Measurements from ENCODE around the gene PCDHA6. TPM values are rescaled to one million over a fixed set of nuclear protein-coding genes. Genes with fewer than 3 reads are reported as not detected.
"Not testable (repeated sequence)": the region's sequence is repeated elsewhere in the genome, so short reads cannot be mapped to it uniquely, and the experiment has no call there.

The PCDHA6 gene
- total RNA-seq, 1 experiment from 2014 or later, result not detected

DNA sequence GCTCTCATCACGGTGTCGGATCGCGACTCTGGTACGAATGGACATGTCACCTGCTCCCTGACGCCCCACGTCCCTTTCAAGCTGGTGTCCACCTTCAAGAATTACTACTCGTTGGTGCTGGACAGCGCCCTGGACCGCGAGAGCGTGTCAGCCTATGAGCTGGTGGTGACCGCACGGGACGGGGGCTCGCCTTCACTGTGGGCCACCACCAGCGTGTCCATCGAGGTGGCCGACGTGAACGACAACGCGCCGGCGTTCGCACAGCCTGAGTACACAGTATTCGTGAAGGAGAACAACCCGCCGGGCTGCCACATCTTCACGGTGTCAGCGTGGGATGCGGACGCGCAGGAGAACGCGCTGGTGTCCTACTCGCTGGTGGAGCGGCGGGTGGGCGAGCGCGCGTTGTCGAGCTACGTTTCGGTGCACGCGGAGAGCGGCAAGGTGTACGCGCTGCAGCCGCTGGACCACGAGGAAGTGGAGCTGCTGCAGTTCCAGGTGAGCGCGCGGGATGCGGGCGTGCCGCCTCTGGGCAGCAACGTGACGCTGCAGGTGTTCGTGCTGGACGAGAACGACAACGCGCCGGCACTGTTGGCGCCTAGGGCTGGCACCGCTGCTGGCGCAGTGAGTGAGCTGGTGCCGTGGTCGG, 31.6 kb upstream of the PCDHA6 start:
- H3K79me2 ChIP-seq (ENCODE audit: low read length); H3K27me3 ChIP-seq (ENCODE audit: low read length); H3K9me2 ChIP-seq (replicated peaks; ENCODE audit: insufficient read depth, low read length); H3K9ac ChIP-seq (ENCODE audit: low read length); DNase-seq; H4K20me1 ChIP-seq (ENCODE audit: insufficient read depth, low read depth, low read length); H3K4me2 ChIP-seq (ENCODE audit: low read depth, low read length, poor library complexity, severe bottlenecking); H3K36me3 ChIP-seq (ENCODE audit: insufficient read depth, low read length); H2AFZ ChIP-seq (ENCODE audit: low read length); H3K9me3 ChIP-seq (ENCODE audit: low read length); H3K4me1 ChIP-seq (ENCODE audit: low read length); H3K4me3 ChIP-seq (ENCODE audit: low read length); H3K27ac ChIP-seq (ENCODE audit: low read length): not testable (repeated sequence)

DNA sequence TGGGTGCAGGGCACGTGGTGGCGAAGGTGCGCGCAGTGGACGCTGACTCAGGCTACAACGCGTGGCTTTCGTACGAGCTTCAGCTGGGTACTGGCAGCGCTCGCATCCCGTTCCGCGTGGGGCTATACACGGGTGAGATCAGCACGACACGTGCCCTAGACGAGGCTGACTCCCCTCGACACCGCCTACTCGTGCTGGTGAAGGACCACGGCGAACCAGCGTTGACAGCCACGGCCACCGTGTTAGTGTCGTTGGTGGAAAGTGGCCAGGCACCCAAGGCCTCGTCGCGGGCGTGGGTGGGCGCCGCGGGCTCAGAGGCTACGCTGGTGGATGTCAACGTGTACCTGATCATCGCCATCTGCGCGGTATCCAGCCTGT, 31.1 kb upstream of the PCDHA6 start:
- Histone ChIP-seq H3K4me3 (ENCODE audit: low read length) (no peak overlapping the region), H3K27me3 (ENCODE audit: low read length) (no peaks in the 10 kb centered on the region), H3K4me2 (ENCODE audit: low read depth, low read length, poor library complexity, severe bottlenecking) (no peak overlapping the region), H2AFZ (ENCODE audit: low read length) (no peak overlapping the region), H3K9me3 (ENCODE audit: low read length) (no peaks in the 10 kb centered on the region), H3K9me2 (replicated peaks; ENCODE audit: insufficient read depth, low read length) (no peaks in the 10 kb centered on the region), H4K20me1 (ENCODE audit: insufficient read depth, low read depth, low read length) (no peaks in the 10 kb centered on the region), H3K27ac (ENCODE audit: low read length) (no peak overlapping the region), H3K9ac (ENCODE audit: low read length) (no peak overlapping the region), H3K79me2 (ENCODE audit: low read length) (no peaks in the 10 kb centered on the region), H3K36me3 (ENCODE audit: insufficient read depth, low read length) (no peaks in the 10 kb centered on the region), H3K4me1 (ENCODE audit: low read length) (no peaks in the 10 kb centered on the region)
- DNase-seq, result no peak

DNA sequence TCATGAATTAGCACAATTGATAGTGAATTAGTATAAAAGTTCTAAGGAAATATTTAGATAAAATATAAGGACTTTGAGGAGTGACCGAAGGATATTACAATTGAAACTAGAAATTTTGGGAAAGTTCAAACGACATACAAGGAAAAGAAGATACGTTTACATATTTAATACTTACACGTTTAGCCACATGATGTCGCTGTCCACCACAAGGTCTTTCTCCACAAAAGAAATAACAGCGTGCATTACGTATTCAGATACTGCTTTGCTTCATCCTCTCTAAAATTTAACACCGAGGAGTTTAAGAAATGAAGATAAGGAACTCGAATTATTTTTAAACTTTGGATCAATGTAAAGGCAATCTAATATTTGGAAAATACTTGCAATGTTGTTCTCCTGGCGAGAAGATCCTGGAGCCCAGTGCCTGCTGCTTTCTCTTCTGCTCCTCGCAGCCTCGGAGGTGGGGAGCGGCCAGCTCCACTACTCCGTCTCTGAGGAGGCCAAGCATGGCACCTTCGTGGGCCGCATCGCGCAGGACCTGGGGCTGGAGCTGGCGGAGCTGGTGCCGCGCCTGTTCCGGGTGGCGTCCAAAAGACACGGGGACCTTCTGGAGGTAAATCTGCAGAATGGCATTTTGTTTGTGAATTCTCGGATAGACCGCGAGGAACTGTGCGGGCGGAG, 26.8 kb upstream of the PCDHA6 start, which contains the start of gene PCDHA3:
Gene PCDHA3, plus strand, starts transcription at position 242 of the 678 bp plus-strand sequence.
- Histone ChIP-seq H3K4me3 (ENCODE audit: low read length) (no peak within 1 kb of the TSS), H3K9ac (ENCODE audit: low read length) (no peak within 1 kb of the TSS), H3K9me2 (replicated peaks; ENCODE audit: insufficient read depth, low read length) (no peaks in the 10 kb centered on the region), H3K4me1 (ENCODE audit: low read length) (no peaks in the 10 kb centered on the region), H3K27me3 (ENCODE audit: low read length) (no peaks in the 10 kb centered on the region), H4K20me1 (ENCODE audit: insufficient read depth, low read depth, low read length) (no peaks in the 10 kb centered on the region), H3K36me3 (ENCODE audit: insufficient read depth, low read length) (no peaks in the 10 kb centered on the region), H3K79me2 (ENCODE audit: low read length) (no peaks in the 10 kb centered on the region), H3K4me2 (ENCODE audit: low read depth, low read length, poor library complexity, severe bottlenecking) (no peak within 1 kb of the TSS), H3K9me3 (ENCODE audit: low read length) (no peaks in the 10 kb centered on the region), H3K27ac (ENCODE audit: low read length) (no peak within 1 kb of the TSS), H2AFZ (ENCODE audit: low read length) (no peak within 1 kb of the TSS)
- peak; percentile 41 for DNase-seq

DNA sequence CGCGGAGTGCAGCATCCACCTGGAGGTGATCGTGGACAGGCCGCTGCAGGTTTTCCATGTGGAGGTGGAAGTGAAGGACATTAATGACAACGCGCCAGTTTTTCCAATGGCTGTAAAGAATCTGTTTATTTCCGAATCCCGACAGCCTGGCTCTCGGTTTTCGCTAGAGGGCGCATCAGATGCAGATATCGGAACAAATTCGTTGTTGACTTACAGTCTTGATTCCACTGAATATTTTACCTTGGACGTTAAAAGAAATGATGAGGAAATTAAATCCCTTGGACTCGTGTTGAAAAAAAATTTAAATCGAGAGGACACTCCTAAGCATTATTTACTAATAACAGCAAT, 26.3 kb upstream of the PCDHA6 start:
- H3K4me1 ChIP-seq (ENCODE audit: low read length), result no peaks in the 10 kb centered on the region
- H3K27ac ChIP-seq (ENCODE audit: low read length), result no peak overlapping the region
- H4K20me1 ChIP-seq (ENCODE audit: insufficient read depth, low read depth, low read length), result no peaks in the 10 kb centered on the region
- no peak overlapping the region for H3K4me3 ChIP-seq (ENCODE audit: low read length)
- no peak overlapping the region for H2AFZ ChIP-seq (ENCODE audit: low read length)
- H3K4me2 ChIP-seq (ENCODE audit: low read depth, low read length, poor library complexity, severe bottlenecking), result no peak overlapping the region
- H3K9ac ChIP-seq (ENCODE audit: low read length), result no peak overlapping the region
- DNase-seq, result no peak
- no peaks in the 10 kb centered on the region for H3K27me3 ChIP-seq (ENCODE audit: low read length)
- no peaks in the 10 kb centered on the region for H3K36me3 ChIP-seq (ENCODE audit: insufficient read depth, low read length)
- H3K9me2 ChIP-seq (replicated peaks; ENCODE audit: insufficient read depth, low read length), result no peaks in the 10 kb centered on the region
- H3K9me3 ChIP-seq (ENCODE audit: low read length), result no peaks in the 10 kb centered on the region
- H3K79me2 ChIP-seq (ENCODE audit: low read length), result no peaks in the 10 kb centered on the region

DNA sequence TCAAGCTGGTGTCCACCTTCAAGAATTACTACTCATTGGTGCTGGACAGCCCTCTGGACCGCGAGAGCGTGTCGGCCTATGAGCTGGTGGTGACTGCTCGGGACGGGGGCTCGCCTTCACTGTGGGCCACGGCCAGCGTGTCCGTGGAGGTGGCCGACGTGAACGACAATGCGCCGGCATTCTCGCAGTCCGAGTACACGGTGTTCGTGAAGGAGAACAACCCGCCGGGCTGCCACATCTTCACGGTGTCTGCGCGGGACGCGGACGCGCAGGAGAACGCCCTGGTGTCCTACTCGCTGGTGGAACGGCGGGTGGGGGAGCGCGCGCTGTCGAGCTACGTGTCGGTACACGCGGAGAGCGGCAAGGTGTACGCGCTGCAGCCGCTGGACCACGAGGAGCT, 25.4 kb upstream of the PCDHA6 start:
- not testable (repeated sequence) for H3K9ac ChIP-seq (ENCODE audit: low read length); H3K4me2 ChIP-seq (ENCODE audit: low read depth, low read length, poor library complexity, severe bottlenecking); H3K79me2 ChIP-seq (ENCODE audit: low read length); DNase-seq; H2AFZ ChIP-seq (ENCODE audit: low read length); H3K9me3 ChIP-seq (ENCODE audit: low read length); H3K4me1 ChIP-seq (ENCODE audit: low read length); H3K9me2 ChIP-seq (replicated peaks; ENCODE audit: insufficient read depth, low read length); H3K36me3 ChIP-seq (ENCODE audit: insufficient read depth, low read length); H3K4me3 ChIP-seq (ENCODE audit: low read length); H4K20me1 ChIP-seq (ENCODE audit: insufficient read depth, low read depth, low read length); H3K27ac ChIP-seq (ENCODE audit: low read length); H3K27me3 ChIP-seq (ENCODE audit: low read length)

DNA sequence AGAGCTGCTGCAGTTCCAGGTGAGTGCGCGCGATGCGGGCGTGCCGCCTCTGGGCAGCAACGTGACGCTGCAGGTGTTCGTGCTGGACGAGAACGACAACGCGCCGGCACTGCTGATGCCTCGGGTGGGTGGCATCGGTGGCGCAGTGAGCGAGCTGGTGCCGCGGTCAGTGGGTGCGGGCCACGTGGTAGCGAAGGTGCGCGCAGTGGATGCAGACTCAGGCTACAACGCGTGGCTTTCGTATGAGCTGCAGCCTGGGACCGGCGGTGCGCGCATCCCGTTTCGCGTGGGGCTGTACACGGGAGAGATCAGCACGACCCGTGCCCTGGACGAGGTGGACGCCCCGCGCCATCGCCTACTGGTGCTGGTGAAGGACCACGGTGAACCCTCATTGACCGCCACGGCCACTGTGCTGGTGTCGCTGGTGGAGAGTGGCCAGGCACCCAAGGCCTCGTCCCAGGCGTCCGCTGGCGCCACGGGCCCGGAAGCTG, 24.9 kb upstream of the PCDHA6 start:
- Histone ChIP-seq H3K4me2 (ENCODE audit: low read depth, low read length, poor library complexity, severe bottlenecking) (no peak overlapping the region), H3K4me3 (ENCODE audit: low read length) (no peak overlapping the region), H3K27ac (ENCODE audit: low read length) (no peak overlapping the region), H4K20me1 (ENCODE audit: insufficient read depth, low read depth, low read length) (no peaks in the 10 kb centered on the region), H3K36me3 (ENCODE audit: insufficient read depth, low read length) (no peaks in the 10 kb centered on the region), H3K9me3 (ENCODE audit: low read length) (no peaks in the 10 kb centered on the region), H3K79me2 (ENCODE audit: low read length) (no peaks in the 10 kb centered on the region), H3K9me2 (replicated peaks; ENCODE audit: insufficient read depth, low read length) (no peaks in the 10 kb centered on the region), H3K9ac (ENCODE audit: low read length) (no peak overlapping the region), H3K4me1 (ENCODE audit: low read length) (no peaks in the 10 kb centered on the region), H3K27me3 (ENCODE audit: low read length) (no peaks in the 10 kb centered on the region), H2AFZ (ENCODE audit: low read length) (no peak overlapping the region)
- no peak for DNase-seq

DNA sequence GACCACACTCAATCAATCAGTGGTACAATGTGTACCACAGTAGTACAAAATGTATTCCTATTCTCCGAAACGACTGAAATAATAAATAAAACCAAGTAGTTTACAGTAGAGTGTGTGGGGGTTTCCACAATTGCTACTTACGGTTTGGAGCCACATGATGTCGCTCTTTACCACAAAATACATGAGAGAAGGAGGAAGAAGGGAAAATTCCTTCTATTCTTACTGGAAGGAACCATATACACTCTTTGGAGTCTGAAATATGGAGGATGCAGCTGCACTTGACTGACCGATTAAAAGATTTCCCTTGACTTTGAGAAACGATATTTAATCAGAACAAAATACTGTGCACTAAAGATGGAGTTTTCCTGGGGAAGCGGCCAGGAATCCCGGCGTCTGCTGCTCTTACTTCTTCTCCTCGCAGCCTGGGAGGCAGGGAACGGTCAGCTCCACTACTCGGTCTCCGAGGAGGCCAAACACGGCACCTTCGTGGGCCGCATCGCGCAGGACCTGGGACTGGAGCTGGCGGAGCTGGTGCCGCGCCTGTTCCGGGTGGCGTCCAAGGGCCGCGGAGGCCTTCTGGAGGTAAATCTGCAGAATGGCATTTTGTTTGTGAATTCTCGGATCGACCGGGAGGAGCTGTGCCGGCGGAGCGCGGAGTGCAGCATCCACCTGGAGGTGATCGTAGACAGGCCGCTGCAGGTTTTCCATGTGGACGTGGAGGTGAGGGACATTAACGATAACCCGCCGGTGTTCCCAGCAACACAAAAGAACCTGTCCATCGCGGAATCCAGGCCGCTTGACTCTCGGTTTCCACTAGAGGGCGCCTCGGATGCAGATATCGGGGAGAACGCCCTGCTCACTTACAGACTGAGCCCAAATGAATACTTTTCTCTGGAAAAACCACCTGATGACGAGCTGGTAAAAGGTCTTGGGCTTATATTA, 20.7 kb upstream of the PCDHA6 start, which contains the start of gene PCDHA4:
Gene PCDHA4, plus strand, starts transcription at position 235 of the 942 bp plus-strand sequence.
- Histone ChIP-seq H4K20me1 (ENCODE audit: insufficient read depth, low read depth, low read length) (no peaks in the 10 kb centered on the region), H3K4me2 (ENCODE audit: low read depth, low read length, poor library complexity, severe bottlenecking) (no peak within 1 kb of the TSS), H3K27ac (ENCODE audit: low read length) (no peak within 1 kb of the TSS), H3K4me1 (ENCODE audit: low read length) (no peaks in the 10 kb centered on the region), H2AFZ (ENCODE audit: low read length) (no peak within 1 kb of the TSS), H3K9me2 (replicated peaks; ENCODE audit: insufficient read depth, low read length) (no peaks in the 10 kb centered on the region), H3K4me3 (ENCODE audit: low read length) (no peak within 1 kb of the TSS), H3K36me3 (ENCODE audit: insufficient read depth, low read length) (no peaks in the 10 kb centered on the region), H3K27me3 (ENCODE audit: low read length) (no peaks in the 10 kb centered on the region), H3K9me3 (ENCODE audit: low read length) (no peaks in the 10 kb centered on the region), H3K9ac (ENCODE audit: low read length) (no peak within 1 kb of the TSS), H3K79me2 (ENCODE audit: low read length) (no peaks in the 10 kb centered on the region)
- DNase-seq, result no peak

DNA sequence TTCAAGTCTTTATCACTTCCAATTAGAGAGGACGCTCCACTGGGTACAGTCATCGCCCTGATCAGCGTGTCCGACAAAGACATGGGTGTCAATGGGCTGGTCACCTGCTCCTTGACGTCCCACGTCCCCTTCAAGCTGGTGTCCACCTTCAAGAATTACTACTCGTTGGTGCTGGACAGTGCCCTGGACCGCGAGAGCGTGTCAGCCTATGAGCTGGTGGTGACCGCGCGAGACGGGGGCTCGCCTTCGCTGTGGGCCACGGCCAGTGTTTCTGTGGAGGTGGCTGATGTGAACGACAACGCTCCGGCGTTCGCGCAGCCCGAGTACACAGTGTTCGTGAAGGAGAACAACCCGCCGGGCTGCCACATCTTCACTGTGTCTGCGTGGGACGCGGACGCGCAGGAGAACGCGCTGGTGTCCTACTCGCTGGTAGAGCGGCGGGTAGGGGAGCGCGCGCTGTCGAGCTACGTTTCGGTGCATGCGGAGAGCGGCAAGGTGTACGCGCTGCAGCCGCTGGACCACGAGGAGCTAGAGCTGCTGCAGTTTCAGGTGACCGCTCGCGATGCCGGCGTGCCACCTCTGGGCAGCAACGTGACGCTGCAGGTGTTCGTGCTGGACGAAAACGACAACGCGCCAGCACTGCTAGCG, 19.4 kb upstream of the PCDHA6 start:
- H3K9me2 ChIP-seq (replicated peaks; ENCODE audit: insufficient read depth, low read length), result not testable (repeated sequence)

More for the DNA sequence above, 19.4 kb upstream of the PCDHA6 start:
- H3K27ac ChIP-seq (ENCODE audit: low read length); H3K4me2 ChIP-seq (ENCODE audit: low read depth, low read length, poor library complexity, severe bottlenecking); H3K9ac ChIP-seq (ENCODE audit: low read length); H3K36me3 ChIP-seq (ENCODE audit: insufficient read depth, low read length); H3K4me3 ChIP-seq (ENCODE audit: low read length); H4K20me1 ChIP-seq (ENCODE audit: insufficient read depth, low read depth, low read length); H3K27me3 ChIP-seq (ENCODE audit: low read length); H2AFZ ChIP-seq (ENCODE audit: low read length); H3K79me2 ChIP-seq (ENCODE audit: low read length); DNase-seq; H3K9me3 ChIP-seq (ENCODE audit: low read length); H3K4me1 ChIP-seq (ENCODE audit: low read length): not testable (repeated sequence)

Measured in Karpas-422 (cell line).